HT1080 (cell line): ENCODE results near the gene CEP70. TPM values are rescaled to one million over a fixed set of nuclear protein-coding genes. Genes with fewer than 3 reads are reported as not detected.
"Not testable (repeated sequence)": the region's sequence is repeated elsewhere in the genome, so short reads cannot be mapped to it uniquely, and the experiment has no call there.

Experiments
- DNase-seq: peaks from one replicate; pipeline ENCODE4 v3.0.0-alpha.2; 2015; ENCODE audit warnings: low read depth
- polyA plus RNA-seq, 2 experiments: library from polyadenylated mRNA; depleted of rRNA; stranded (reverse); fragments of >200 nt; gene quantifications; 2 replicates each; pipeline ENCODE4 v1.2.3, GENCODE V29; 2015
- total RNA-seq: library from RNA; depleted of rRNA; stranded (reverse); fragments of >200 nt; shearing (Covaris generic); gene quantifications from 2 replicates; pipeline ENCODE4 v1.2.3, GENCODE V29; 2014; rRNA removed

Gene CEP70
- total RNA-seq: 9.0 and 13.6 TPM in 2 replicates
- 18.1 and 23.7 TPM in 2 replicates for polyA plus RNA-seq (2015; cell fraction: cytosol; rRNA removed)
- polyA plus RNA-seq (2015; cell fraction: nucleus; rRNA removed): 18.3 and 22.0 TPM in 2 replicates

GRCh38 chr3:138594150-138594934 lies at the start of gene CEP70:
Gene CEP70, minus strand, starts transcription at chr3:138594260. Its CDS starts 21,333 bp downstream, at chr3:138572927.
- DNase-seq: peak; percentile 97

GRCh38 chr3:138642927-138643253 lies 48.8 kb upstream of the CEP70 start:
- DNase-seq: no peak

- no peak for DNase-seq
Observed at GRCh38 chr3:138642226-138642926, 48.3 kb upstream of the CEP70 start.

GRCh38 chr3:138640537-138640936 lies 46.5 kb upstream of the CEP70 start:
- no peak for DNase-seq

GRCh38 chr3:138638641-138639040 lies 44.6 kb upstream of the CEP70 start:
- DNase-seq: no peak

- DNase-seq: no peak
Observed at GRCh38 chr3:138629526-138629925, 35.5 kb upstream of the CEP70 start.

- peak; percentile 55 for DNase-seq
Observed at GRCh38 chr3:138625707-138626365, 31.8 kb upstream of the CEP70 start.

- no peak for DNase-seq
Observed at GRCh38 chr3:138624518-138624917, 30.5 kb upstream of the CEP70 start.

GRCh38 chr3:138620431-138620830 lies 26.4 kb upstream of the CEP70 start:
- DNase-seq: no peak

GRCh38 chr3:138615462-138615861 lies 21.4 kb upstream of the CEP70 start:
- DNase-seq: no peak

- no peak for DNase-seq
Observed at GRCh38 chr3:138609898-138610266, 15.8 kb upstream of the CEP70 start.

- peak; percentile 52 for DNase-seq
Observed at GRCh38 chr3:138608322-138609135, 14.5 kb upstream of the CEP70 start, which contains the start of gene FAIM. Gene FAIM, plus strand, starts transcription at chr3:138608771. Its CDS starts 10,956 bp downstream, at chr3:138619727.

GRCh38 chr3:138604106-138604595 lies 10.1 kb upstream of the CEP70 start:
- not testable (repeated sequence) for DNase-seq

- DNase-seq: not testable (repeated sequence)
Observed at GRCh38 chr3:138601661-138602060, 7.6 kb upstream of the CEP70 start.

- no peak for DNase-seq
Observed at GRCh38 chr3:138600100-138600745, 6.2 kb upstream of the CEP70 start.

- no peak for DNase-seq
Observed at GRCh38 chr3:138598534-138598933, 4.5 kb upstream of the CEP70 start.

GRCh38 chr3:138597186-138597976 lies 3.3 kb upstream of the CEP70 start:
- not testable (repeated sequence) for DNase-seq

- DNase-seq: no peak
Observed at GRCh38 chr3:138594935-138595610, 1.0 kb upstream of the CEP70 start.
